ENCODE results near the gene TMEM95. TPM values are rescaled to one million over a fixed set of nuclear protein-coding genes. Genes with fewer than 3 reads are reported as not detected.

The TMEM95 gene
- total and polyA plus RNA-seq, 10 of the 15 experiments (the other 5 are each of a cell fraction or from before 2014, with no cell fraction given) = 0.05 to 0.28 TPM; not detected in 8

GRCh38 chr17:7308625-7309433 lies 46.1 kb upstream of the TMEM95 start (continued):
- TF ChIP-seq REST (IDR thresholded peaks at IDR 0.05; ENCODE audit: low read depth, low read length) (no peak), BCL3 (IDR thresholded peaks at IDR 0.05; ENCODE audit: borderline replicate concordance, insufficient read depth, low read depth, low read length, poor library complexity, severe bottlenecking) (peak; percentile 73), ESRRA (IDR thresholded peaks at IDR 0.05; ENCODE audit: low read length) (no peak), DPF2 (IDR thresholded peaks at IDR 0.05) (no peak), ZBED1 (IDR thresholded peaks at IDR 0.05; ENCODE audit: borderline replicate concordance) (peak; percentile 59; the same call in 1 of the 2 replicates), MLLT1 (IDR thresholded peaks at IDR 0.05) (peak; percentile 86), FOXK2 (IDR thresholded peaks at IDR 0.05) (peak; percentile 58; the same call in 1 of the 2 replicates), POLR2AphosphoS2 (IDR thresholded peaks at IDR 0.05; ENCODE audit: low read depth, low read length) (0 out of 2 replicates have a peak, but pooled peaks have one; percentile 35), RCOR1 (conservative IDR thresholded peaks at IDR 0.05; ENCODE audit: low read depth, low read length) (no peak), CREB1 (IDR thresholded peaks at IDR 0.05; ENCODE audit: low read depth) (peak; percentile 75; the same call in 1 of the 2 replicates), RUNX3 (IDR thresholded peaks at IDR 0.05; ENCODE audit: low read length) (peak; percentile 96), ATF2 (IDR thresholded peaks at IDR 0.05; ENCODE audit: low read length) (peak; percentile 56), FOXM1 (IDR thresholded peaks at IDR 0.05; ENCODE audit: low read depth, low read length) (peak; percentile 65; the same call in 1 of the 2 replicates), RELB (IDR thresholded peaks at IDR 0.05; ENCODE audit: low read depth) (peak; percentile 76; the same call in 1 of the 2 replicates), HDGF (IDR thresholded peaks at IDR 0.05) (peak; percentile 30; the same call in 1 of the 2 replicates), ZNF217 (IDR thresholded peaks at IDR 0.05) (no peak), PML (IDR thresholded peaks at IDR 0.05; ENCODE audit: low read length) (0 out of 2 replicates have a peak, but pooled peaks have one; percentile 55), WRNIP1 (IDR thresholded peaks at IDR 0.05; ENCODE audit: borderline replicate concordance, low read depth, low read length) (peak; percentile 77)

Data from GM12878 (cell line).